Small intestine (tissue), 7 donors: ENCODE results near the gene BLM. TPM values are rescaled to one million over a fixed set of nuclear protein-coding genes. Genes with fewer than 3 reads are reported as not detected.
"Not testable (repeated sequence)": the region's sequence is repeated elsewhere in the genome, so short reads cannot be mapped to it uniquely, and the experiment has no call there.

ENCODE experiments used
- DNase-seq, 2 donors: peaks; one replicate each; pipeline versions ENCODE4 v3.0.0 to v3.0.0-alpha.2; 2013
- FAIRE-seq: peaks from 2 replicates; lab custom pipeline; 2012; peaks lifted over from hg19 to GRCh38; lab: Jason Lieb, UNC
- H3K27ac ChIP-seq, 3 donors: one replicate each; pipeline ENCODE4 v1.5.1; 2013; ENCODE audit warnings: low read length in 2 of 3, mild to moderate bottlenecking in 2 of 3, control low read depth in 1 of 3, inconsistent platforms in 1 of 3, low read depth in 1 of 3, moderate library complexity in 1 of 3
- H3K27me3 ChIP-seq, 3 donors: one replicate each; pipeline ENCODE4 v1.6.1; 2013; ENCODE audit warnings: low read length in 3 of 3, inconsistent platforms in 1 of 3; ENCODE audit not compliant: control insufficient read depth in 3 of 3, insufficient read depth in 3 of 3
- H3K36me3 ChIP-seq, 3 donors: one replicate each; pipeline ENCODE4 v1.6.1; 2013; ENCODE audit warnings: low read length in 3 of 3, inconsistent platforms in 1 of 3, low read depth in 1 of 3, mild to moderate bottlenecking in 1 of 3, moderate library complexity in 1 of 3; ENCODE audit not compliant: control insufficient read depth in 3 of 3, insufficient read depth in 2 of 3
- H3K4me1 ChIP-seq, 3 donors: one replicate each; pipeline ENCODE4 v1.6.1; 2013; ENCODE audit warnings: low read length in 2 of 3, inconsistent platforms in 1 of 3, low read depth in 1 of 3, mild to moderate bottlenecking in 1 of 3, moderate library complexity in 1 of 3; ENCODE audit not compliant: control insufficient read depth in 3 of 3, insufficient read depth in 2 of 3
- H3K4me3 ChIP-seq, 3 donors: one replicate each; pipeline ENCODE4 v1.5.1; 2013; ENCODE audit warnings: low read length in 3 of 3, control low read depth in 1 of 3, inconsistent platforms in 1 of 3, low read depth in 1 of 3, mild to moderate bottlenecking in 1 of 3, moderate library complexity in 1 of 3
- H3K9me3 ChIP-seq, 2 donors: one replicate each; pipeline ENCODE4 v1.6.1; 2013; ENCODE audit warnings: low read depth in 1 of 2, low read length in 1 of 2; ENCODE audit not compliant: control insufficient read depth in 2 of 2, insufficient read depth in 1 of 2
- WGBS, 3 donors: extraction: QIAGEN DNeasy Blood & Tissue Kit; methylation state at CpG; one replicate each; pipeline ENCODE4 v1.1.7; 2013; 5-methylcytosine and 5-hydroxymethylcytosine counted together
- polyA plus RNA-seq, 4 donors: library from polyadenylated mRNA; stranded (reverse) in 3 of 4; unstranded in 1 of 4; fragments of 200-250 nt in 3 of 4; fragments of 120-200 nt in 1 of 4; gene quantifications; one replicate each; pipeline versions ENCODE4 v1.2.1 to v1.2.3, GENCODE V29; 2013
- donor health status: healthy with polysubstance abuse.
- donor health status: control.
- donor health status: control.
- donor health status: Bipolar disorder and iron deficiency.
- donor health status: healthy.

The BLM gene
- polyA plus RNA-seq, 4 donors: 1.6 to 4.8 (median 3.3) TPM

DNA sequence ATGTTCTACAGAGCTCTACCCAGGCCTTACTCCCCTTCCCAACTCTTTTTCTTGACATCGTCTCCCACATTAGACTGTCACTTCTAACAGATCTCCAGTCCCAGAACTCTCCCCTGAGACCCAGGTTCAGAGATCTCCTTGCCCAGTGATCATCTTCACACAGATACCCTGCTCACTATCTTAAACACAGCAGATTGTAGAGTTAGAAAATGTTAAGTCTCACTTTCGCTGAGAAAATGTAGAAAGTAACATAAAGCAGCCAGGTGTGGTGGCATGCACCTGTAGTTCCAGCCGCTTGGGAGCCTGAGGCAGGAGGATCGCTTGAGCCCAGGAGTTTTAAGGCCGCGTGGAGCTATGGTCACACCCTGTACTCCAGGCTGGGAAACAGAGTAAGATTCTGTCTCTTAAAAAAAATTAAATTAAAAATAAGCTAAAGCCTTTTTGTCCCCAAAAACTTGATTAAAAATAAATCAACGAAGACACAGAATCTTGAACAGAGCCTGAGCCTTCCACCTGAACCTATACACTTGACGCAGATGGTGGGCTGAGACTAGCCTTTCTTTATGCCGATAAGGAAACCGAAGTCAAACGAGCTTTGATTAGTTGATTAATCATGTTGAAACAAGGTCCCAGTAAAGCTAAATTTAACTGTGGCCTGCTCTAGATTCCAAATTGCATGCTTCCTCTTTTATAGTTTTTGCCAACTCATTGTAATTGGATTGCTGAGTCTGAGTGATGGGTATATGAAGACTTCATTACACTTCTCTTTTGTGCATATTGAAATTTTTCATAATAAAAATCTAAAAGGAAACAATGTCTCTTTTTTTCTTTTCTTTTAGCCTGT is 31.3 kb upstream of the BLM start:
- Histone ChIP-seq H3K9me3 (peaks cover 0 to 4% of the 10 kb centered on the region in 2 donors), H3K27me3 (no peaks in the 10 kb centered on the region), H3K4me3 (no peak overlapping the region), H3K4me1 (no peaks in the 10 kb centered on the region), H3K27ac (no peak overlapping the region), H3K36me3 (no peaks in the 10 kb centered on the region)
- FAIRE-seq (no peak), DNase-seq (no peak)
- WGBS, 3 donors: 79 to 87% (median 83%) methylated on average over 11 of the region's 11 CpGs

DNA sequence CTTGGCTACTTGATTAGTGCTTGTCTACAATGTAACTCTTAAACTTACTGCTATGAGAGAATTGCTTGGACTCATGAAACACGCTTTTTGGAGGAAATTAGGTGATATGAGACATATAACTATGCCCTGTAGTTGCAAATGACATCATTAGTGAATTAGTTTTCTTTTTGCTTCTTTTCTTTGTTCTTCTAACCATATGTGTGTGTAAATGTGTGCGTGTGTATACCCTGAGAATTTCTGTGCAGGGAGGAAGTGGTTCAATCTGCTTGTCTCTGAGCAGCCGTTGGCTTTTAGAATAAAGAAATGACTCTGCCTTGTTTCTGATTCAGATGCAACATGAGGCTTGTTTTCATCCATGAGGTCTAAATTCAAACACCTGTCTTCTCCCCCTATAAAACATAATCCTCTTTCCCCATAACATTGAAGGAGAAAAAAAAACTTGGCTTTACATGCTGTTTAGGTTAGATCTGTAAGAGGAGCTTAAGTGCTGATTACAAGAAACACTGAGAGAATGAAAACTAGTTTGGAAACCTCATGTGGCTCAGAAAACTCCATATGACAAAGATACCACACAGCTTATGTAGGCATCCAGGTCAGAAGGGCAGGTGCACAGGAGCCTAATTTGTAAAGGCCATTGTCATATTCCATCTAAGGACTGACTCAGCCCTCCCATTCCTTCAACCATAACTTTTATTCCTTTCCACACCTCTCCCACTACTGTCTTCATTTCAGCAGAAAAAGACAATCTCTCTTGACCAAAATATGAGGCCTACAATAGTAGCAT is 30.5 kb upstream of the BLM start:
- Histone ChIP-seq H3K36me3 (no peaks in the 10 kb centered on the region), H3K9me3 (peaks cover 0 to 4% of the 10 kb centered on the region in 2 donors), H3K27me3 (no peaks in the 10 kb centered on the region), H3K27ac (no peak overlapping the region), H3K4me1 (no peaks in the 10 kb centered on the region), H3K4me3 (no peak overlapping the region)
- WGBS, 3 donors: 62 to 88% (median 70%) methylated on average over 3 of the region's 3 CpGs
- FAIRE-seq: no peak
- peak in 1 of 2 donors; percentile 27 for DNase-seq

DNA sequence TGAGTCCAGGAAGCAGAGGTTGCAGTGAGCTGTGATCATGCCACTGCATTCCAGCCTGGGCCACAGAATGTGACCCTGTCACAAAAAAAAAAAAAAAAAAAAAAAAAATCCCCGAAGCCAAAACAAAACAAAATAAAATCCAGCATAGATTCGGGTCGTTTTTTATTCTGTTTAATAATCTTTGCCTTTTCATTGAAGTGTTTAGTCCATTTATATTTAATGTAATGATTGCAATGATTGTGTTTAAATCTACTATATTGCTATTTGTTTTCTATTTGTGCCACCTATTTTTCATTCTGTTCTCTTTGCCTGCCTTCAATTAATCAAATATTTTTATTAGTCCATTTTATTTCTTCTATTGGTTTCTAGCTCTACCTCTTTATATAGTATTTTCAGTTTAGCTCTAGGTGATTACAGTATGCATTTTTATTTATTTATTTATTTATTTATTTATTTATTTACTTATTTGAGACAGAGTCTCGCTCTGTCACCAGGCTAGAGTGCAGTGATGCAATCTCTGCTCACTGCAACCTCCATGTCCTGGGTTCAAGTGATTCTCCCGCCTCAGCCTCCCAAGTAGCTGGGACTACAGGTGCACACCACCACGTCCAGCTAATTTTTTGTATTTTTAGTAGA is 27.7 kb upstream of the BLM start:
- not testable (repeated sequence) for H3K27me3 ChIP-seq, H3K9me3 ChIP-seq, H3K27ac ChIP-seq, FAIRE-seq, H3K4me1 ChIP-seq, H3K36me3 ChIP-seq, H3K4me3 ChIP-seq, DNase-seq
- WGBS, 3 donors: 82 to 93% (median 83%) methylated on average over 6 of the region's 6 CpGs

DNA sequence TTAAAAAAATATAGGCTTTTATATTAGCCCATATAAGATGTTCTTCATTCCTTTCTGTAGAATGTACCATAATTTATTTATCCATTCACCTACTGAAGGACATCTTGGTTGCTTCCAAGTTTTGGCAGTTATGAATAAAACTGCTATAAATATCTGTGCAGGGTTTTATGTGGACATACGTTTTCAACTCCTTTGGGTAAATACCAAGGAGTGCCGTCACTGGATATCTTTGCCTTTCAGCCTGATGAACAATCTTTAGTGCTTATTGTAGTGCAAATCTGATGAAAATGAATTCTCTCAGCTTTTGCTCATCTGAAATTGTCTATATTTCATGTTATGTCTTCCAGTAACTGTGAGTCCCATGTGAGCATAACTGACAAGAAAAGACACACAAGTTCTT is 26.6 kb upstream of the BLM start:
- no peak overlapping the region for H3K4me3 ChIP-seq
- H3K27ac ChIP-seq: no peak overlapping the region
- no peak for DNase-seq
- FAIRE-seq: no peak
- no peaks in the 10 kb centered on the region for H3K4me1 ChIP-seq
- H3K36me3 ChIP-seq: no peaks in the 10 kb centered on the region
- peaks cover 0 to 4% of the 10 kb centered on the region in 2 donors for H3K9me3 ChIP-seq
- WGBS, 3 donors: 67 to 78% (median 70%) methylated on average over 2 of the region's 2 CpGs
- H3K27me3 ChIP-seq: no peaks in the 10 kb centered on the region

DNA sequence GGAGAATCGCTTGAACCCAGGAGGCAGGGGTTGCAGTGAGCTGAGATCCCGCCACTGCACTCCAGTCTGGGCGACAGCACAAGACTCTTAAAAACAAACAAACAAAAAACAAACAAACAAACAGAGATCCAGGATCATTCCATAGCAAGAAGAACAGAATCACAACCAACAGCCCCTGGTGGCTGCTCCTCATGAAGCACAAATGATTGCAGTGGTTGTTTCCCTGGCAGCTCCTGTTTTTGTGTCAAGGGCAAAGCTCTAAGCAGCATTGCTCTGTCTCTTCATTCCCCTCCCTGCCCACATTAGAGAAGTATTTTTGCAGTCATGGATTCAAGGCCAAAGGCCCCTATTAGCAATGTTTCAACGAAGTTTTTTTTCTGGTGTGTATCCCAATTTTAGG is 25.8 kb upstream of the BLM start:
- H3K27me3 ChIP-seq: no peaks in the 10 kb centered on the region
- H3K27ac ChIP-seq: no peak overlapping the region
- H3K4me1 ChIP-seq: no peaks in the 10 kb centered on the region
- no peak for DNase-seq
- no peak overlapping the region for H3K4me3 ChIP-seq
- 86 to 93% (median 91%) methylated on average over 4 of the region's 4 CpGs for WGBS, 3 donors
- no peaks in the 10 kb centered on the region for H3K36me3 ChIP-seq
- H3K9me3 ChIP-seq: peaks cover 0 to 4% of the 10 kb centered on the region in 2 donors
- FAIRE-seq: no peak

DNA sequence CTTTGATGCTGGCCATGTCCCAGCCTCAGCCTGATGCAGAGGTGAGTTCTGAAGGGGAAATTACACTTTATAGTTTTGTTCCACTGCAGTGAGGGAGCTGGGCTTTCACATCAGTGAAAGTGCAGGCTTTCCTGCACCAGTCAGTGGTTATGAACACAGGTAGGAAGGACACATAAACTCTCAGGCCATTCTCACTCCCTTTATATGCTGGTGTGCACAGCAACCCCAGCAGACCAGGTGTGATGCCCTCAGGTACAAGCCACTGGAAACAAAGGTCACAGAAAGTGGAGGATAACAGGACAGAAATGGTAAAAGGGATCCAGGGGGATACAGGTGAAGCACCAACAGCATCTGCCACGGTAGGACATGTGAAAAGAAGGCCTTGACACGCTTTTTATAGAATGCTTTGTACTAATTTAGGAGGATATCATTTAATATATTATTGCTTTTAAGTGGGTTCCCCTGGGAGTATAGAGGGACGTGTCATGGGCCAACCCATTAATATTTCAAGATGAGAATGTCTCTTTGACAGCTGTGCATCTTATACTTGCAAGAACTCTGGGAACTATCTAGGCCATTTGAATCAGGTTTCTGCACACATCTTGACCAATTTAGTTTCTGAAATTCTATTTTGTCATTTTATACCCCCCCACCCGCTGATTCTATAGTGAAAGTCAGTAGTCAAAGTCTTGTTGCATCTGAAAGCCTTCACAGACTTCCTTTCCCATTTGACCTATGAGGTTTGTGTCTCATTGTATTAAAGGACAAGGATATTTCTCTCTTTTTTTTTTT is 25.0 kb upstream of the BLM start:
- no peak for DNase-seq
- no peaks in the 10 kb centered on the region for H3K4me1 ChIP-seq
- H3K27ac ChIP-seq: no peak overlapping the region
- WGBS, 3 donors: 91 to 92% (median 91%) methylated on average over 4 of the region's 4 CpGs
- no peak for FAIRE-seq
- no peak overlapping the region for H3K4me3 ChIP-seq
- no peaks in the 10 kb centered on the region for H3K27me3 ChIP-seq
- H3K36me3 ChIP-seq: no peaks in the 10 kb centered on the region
- H3K9me3 ChIP-seq: peaks cover 0 to 4% of the 10 kb centered on the region in 2 donors

DNA sequence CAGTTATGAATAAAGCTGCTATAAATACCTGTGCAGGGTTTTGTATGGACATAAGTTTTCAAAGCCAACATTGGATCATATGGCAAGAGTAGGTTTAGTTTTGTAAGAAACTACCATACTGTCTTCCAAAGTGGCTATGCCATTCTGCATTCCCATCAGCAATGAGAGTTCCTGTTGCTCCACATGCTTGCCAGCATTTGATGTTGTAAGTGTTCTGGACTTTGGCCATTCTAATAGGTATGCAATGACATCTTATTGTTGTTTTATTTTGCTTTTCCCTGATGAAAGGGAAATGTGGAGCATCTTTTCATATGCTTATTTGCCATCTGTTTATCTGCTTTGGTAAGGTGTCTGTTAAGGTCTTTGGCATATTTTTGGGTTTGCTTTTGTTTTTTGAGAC is 22.2 kb upstream of the BLM start:
- H3K9me3 ChIP-seq: no peaks in the 10 kb centered on the region
- no peaks in the 10 kb centered on the region for H3K36me3 ChIP-seq
- DNase-seq: no peak
- no peak overlapping the region for H3K27ac ChIP-seq
- FAIRE-seq: no peak
- H3K4me3 ChIP-seq: no peak overlapping the region
- no peaks in the 10 kb centered on the region for H3K27me3 ChIP-seq
- H3K4me1 ChIP-seq: no peaks in the 10 kb centered on the region

DNA sequence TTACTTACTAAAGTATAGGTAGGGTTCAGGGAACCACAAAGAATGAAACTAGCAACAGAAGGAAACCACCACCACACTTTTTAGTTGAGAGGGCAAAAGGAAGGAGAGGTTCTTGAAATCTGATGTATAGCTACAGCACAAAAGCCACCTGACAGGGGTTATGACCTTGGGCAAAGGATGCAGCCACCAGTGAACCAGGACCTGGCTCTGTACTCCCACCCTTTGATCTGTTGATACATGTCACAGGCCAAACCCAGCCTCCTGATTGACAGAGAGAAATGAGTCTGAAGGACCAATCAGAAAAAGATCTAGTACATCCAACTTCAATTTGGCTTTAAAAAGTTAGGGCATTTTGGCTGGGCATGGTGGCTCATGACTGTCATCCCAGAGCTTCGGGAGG is 20.0 kb upstream of the BLM start:
- Histone ChIP-seq H3K4me3 (no peak overlapping the region), H3K9me3 (no peaks in the 10 kb centered on the region), H3K27ac (no peak overlapping the region), H3K4me1 (no peaks in the 10 kb centered on the region), H3K27me3 (no peaks in the 10 kb centered on the region), H3K36me3 (no peaks in the 10 kb centered on the region)
- WGBS, 3 donors: 91 to 100% (median 92%) methylated on average over 1 of the region's 1 CpG
- DNase-seq (no peak), FAIRE-seq (no peak)
